Epithelial cell of proximal tubule (primary cell): ENCODE data around the gene DEDD. TPM values are rescaled to one million over a fixed set of nuclear protein-coding genes. Genes with fewer than 3 reads are reported as not detected.

Experiments used
- DNase-seq: peaks from one replicate; pipeline ENCODE4 v3.0.0-alpha.2; 2011; ENCODE audit warnings: low read depth
- H3K4me3 ChIP-seq: 2 replicates; pipeline ENCODE4 v1.5.1; 2011; ENCODE audit warnings: low read depth, mild to moderate bottlenecking, low read length
- total RNA-seq: library from RNA; depleted of rRNA; stranded (reverse); fragments of >200 nt; gene quantifications from 2 replicates; pipeline ENCODE4 v1.2.3, GENCODE V29; 2015
- TF ChIP-seq, protein P1 (sequence below): conservative IDR thresholded peaks from 2 replicates; pipeline ENCODE4 v1.5.1; 2012; ENCODE audit warnings: low read depth, mild to moderate bottlenecking, low read length

The DEDD gene
- total RNA-seq, 1 donor from 2014 or later: 22.8 TPM

DNA sequence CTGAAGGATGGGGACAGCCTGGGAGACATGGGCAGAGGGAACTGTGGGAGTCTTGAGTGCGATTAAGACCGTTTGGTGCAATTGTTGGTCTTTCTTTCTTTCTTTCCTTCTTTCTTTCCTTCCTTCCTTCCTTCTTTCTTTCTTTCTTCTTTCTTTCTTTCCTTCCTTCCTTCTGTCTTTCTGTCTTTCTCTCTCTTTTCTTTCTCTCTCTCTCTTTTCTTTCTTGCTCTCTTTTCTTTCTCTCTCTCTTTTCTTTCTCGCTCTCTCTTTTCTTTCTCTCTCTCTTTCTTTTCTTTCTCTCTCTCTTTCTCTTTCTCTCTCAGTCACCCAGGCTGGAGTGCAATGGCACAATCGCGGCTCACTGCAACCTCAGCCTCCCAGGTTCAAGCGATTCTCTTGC, 37.2 kb downstream of the DEDD start:
- H3K4me3 ChIP-seq: no peak overlapping the region
- DNase-seq: no peak
- TF ChIP-seq, protein P1, sequence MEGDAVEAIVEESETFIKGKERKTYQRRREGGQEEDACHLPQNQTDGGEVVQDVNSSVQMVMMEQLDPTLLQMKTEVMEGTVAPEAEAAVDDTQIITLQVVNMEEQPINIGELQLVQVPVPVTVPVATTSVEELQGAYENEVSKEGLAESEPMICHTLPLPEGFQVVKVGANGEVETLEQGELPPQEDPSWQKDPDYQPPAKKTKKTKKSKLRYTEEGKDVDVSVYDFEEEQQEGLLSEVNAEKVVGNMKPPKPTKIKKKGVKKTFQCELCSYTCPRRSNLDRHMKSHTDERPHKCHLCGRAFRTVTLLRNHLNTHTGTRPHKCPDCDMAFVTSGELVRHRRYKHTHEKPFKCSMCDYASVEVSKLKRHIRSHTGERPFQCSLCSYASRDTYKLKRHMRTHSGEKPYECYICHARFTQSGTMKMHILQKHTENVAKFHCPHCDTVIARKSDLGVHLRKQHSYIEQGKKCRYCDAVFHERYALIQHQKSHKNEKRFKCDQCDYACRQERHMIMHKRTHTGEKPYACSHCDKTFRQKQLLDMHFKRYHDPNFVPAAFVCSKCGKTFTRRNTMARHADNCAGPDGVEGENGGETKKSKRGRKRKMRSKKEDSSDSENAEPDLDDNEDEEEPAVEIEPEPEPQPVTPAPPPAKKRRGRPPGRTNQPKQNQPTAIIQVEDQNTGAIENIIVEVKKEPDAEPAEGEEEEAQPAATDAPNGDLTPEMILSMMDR: no peak

DNA sequence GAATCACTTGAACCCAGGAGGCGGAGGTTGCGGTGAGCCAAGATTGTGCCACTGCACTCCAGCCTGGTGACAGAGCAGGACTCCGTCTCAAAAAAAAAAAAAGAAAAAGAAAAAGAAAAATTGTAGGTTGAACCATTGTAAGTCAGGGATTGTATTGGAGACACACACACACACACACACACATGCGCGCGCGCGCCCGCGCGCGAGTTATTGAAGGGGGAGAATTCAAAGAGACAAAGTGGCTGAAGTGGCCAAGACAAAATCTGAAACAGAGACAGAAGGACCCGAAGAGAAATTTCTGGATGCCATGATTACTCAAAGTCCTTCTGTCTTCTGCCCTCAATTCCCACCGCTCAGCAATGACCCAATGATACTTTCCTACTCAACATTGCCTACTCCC, 38.0 kb downstream of the DEDD start:
- H3K4me3 ChIP-seq: no peak overlapping the region
- DNase-seq: no peak
- TF ChIP-seq, protein P1: no peak

DNA sequence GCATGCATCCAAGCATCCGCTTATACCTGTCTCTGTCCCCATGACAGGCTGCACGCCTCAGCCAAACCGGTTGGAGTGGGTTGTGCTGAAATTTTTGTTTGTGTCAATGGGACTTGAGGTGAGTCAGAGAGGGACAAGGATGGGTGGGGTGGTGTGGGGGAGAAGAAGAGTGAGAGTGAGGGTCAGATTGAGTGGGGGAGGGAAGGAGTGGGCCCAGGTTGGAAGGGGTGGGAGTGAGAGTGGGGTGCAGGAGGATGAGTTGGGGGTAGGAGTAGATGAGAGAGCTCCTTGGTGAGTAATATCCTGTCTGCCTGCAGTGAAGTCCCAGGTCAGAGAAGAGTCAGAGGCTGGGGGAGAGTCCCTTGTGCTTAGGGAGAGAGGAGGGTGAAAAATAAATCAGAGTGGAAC, 39.8 kb downstream of the DEDD start:
- H3K4me3 ChIP-seq: no peak overlapping the region
- TF ChIP-seq, protein P1: no peak
- no peak for DNase-seq

DNA sequence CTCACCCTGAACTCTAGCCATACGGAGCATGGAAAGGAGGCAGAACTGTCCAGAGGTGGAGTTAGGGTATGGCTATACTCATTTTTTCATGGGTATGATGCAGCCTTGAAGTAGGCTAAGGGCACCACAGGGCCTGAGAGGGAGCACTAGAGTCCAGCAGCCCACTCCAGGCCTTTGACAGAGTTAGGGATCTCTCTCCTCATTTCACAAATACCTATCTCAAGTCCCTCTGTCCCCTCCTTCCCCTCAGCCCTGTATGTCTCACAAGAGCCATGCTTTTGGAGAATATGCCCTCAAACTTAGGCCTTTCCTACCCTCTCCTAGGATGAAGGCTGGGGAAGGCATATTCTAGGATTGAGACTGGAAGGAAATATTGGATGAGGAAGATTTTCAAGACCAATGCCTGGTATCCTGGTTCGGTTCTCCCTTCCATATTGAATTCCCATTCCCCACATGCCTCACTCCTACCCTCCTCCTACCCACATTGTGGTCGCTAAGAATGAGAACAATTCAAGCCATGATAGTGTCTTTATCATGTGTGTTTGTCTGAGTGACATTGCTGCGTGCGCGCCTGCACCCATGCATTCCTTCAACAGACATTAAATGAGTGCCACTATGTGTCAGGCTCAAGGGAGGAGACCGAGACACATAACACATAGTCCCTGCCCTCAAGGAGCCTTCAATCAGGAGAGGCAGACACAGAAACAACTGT, 40.5 kb downstream of the DEDD start:
- TF ChIP-seq, protein P1: no peak
- no peak for DNase-seq
- H3K4me3 ChIP-seq: no peak overlapping the region

DNA sequence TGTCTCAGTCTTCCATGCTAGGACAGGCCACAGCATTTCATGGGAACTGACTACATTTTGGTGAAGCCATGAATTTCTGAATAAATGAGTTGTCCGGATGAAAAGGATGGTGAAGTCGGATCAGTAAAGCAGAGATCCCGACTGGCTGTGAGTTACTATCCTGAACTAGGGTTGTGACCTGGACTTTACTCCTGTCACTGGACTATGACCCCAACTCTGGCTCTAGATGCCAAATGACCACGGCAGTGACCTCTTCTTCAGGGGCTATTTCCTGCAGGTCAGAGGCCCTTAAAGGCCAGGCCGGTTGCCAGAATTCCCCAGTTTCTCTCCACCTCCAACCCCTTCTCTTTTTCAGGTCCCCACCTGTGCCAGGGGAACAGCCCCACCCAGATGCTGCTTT, 41.4 kb downstream of the DEDD start:
- TF ChIP-seq, protein P1: no peak
- DNase-seq: no peak
- no peak overlapping the region for H3K4me3 ChIP-seq

DNA sequence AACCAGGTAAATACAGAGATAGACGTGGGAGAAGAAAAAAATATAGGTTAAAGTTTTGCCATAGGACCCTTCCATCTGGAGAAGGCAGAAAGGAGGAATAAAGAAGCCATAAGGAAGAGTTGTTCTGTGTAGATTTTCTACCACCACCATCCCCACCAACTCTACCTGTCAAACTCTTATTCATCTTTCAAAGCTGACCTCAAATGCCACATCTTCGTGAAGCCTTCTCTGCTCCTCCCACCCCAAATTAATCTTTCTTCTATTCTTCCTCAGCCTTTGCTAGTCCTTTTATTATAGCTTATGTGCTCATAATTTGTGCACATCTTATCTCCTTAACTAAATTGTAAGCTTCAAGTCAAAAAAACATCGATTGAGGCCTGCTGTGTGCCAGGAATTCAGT, 41.9 kb downstream of the DEDD start:
- TF ChIP-seq, protein P1: no peak
- no peak for DNase-seq
- no peak overlapping the region for H3K4me3 ChIP-seq

DNA sequence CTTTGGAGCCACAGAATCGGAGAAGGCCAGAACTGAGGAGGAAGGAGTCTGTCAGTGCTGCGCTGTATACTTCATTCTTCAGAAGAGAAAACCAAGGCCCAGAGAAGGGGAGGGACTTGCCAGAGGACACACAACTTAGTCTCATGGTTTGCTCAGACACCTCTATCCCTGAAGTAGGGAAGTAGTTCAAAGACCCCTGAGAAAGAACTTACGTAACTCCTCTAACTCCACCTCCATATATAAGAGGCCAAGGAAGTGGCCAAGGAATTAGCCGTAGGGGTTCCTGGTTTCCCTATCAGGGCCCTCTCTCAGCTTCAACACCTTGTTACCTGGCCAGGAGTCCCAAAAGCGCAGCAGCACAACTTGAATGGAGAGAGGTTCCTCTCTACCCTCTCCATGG, 42.5 kb downstream of the DEDD start:
- H3K4me3 ChIP-seq: no peak overlapping the region
- TF ChIP-seq, protein P1: no peak

More for the DNA sequence above, 42.5 kb downstream of the DEDD start:
- DNase-seq: no peak
